ENCODE data around the gene MYO1D. TPM values are rescaled to one million over a fixed set of nuclear protein-coding genes. Genes with fewer than 3 reads are reported as not detected.

Gene MYO1D
- total and polyA plus RNA-seq, 2 donors (not counting 1 experiment from before 2014, with no cell fraction given): 5.4 to 26.7 TPM

GRCh38 chr17:32615326-32615725 lies 261.6 kb downstream of the MYO1D start:
- WGBS (ENCODE audit: insufficient coverage): 100% methylated on average over 2 of the region's 3 CpGs
- H3K9me3 Mint-ChIP-seq (ENCODE audit: insufficient read depth): no peaks in the 10 kb centered on the region
- Histone ChIP-seq H3K79me2 (ENCODE audit: control insufficient read depth, insufficient read depth, low read length) (no peaks in the 10 kb centered on the region), H3K27ac (ENCODE audit: low read length in 2 of 2) (no peak overlapping the region), H3K4me1 (ENCODE audit: control insufficient read depth in 2 of 2, insufficient read depth in 2 of 2, low read length in 2 of 2) (no peaks in the 10 kb centered on the region), H3K36me3 (replicated peaks in 1 of 2; ENCODE audit: control extremely low read depth in 1 of 2, control insufficient read depth in 1 of 2, extremely low read depth in 1 of 2, insufficient read depth in 2 of 2, low read length in 1 of 2) (no peaks in the 10 kb centered on the region), H2AFZ (ENCODE audit: insufficient read depth, low read depth, low read length, poor library complexity, severe bottlenecking) (no peak overlapping the region), H3K4me3 (ENCODE audit: control extremely low read depth in 1 of 5, extremely low read depth in 1 of 5, insufficient read depth in 1 of 5, low read depth in 2 of 5, low read length in 4 of 5) (no peak overlapping the region), H4K20me1 (ENCODE audit: control insufficient read depth, insufficient read depth, low read length, poor library complexity, severe bottlenecking) (no peaks in the 10 kb centered on the region), H3K9ac (ENCODE audit: low read length) (no peak overlapping the region), H3K9me3 (ENCODE audit: control extremely low read depth in 1 of 3, control insufficient read depth in 2 of 3, insufficient read depth in 1 of 3, low read length in 2 of 3) (no peaks in the 10 kb centered on the region), H3K27me3 (replicated peaks in 1 of 4; ENCODE audit: control extremely low read depth in 1 of 4, control insufficient read depth in 3 of 4, insufficient read depth in 4 of 4, low read length in 3 of 4) (no peaks in the 10 kb centered on the region), H3K4me2 (replicated peaks; ENCODE audit: low read depth, low read length, poor library complexity, severe bottlenecking) (no peak overlapping the region)
- DNase-seq (no peak), ATAC-seq (ENCODE audit: low read depth) (no peak)
- TF ChIP-seq CTCF (IDR thresholded peaks at IDR 0.05): no peak
- no peak for TF ChIP-seq EZH2 (IDR thresholded peaks at IDR 0.05; ENCODE audit: borderline replicate concordance, insufficient read depth, low read depth, low read length, poor library complexity, severe bottlenecking)
- ChIA-PET CTCF (interaction anchor here (2.6 kb wide), 1 partner anchor 131 kb away, joined by 8 read pairs; no protein-coding TSS in a partner anchor), POLR2A (no interaction called here)
- no peaks in the 10 kb centered on the region for H3K4me1 Mint-ChIP-seq
- no peaks in the 10 kb centered on the region for H3K27me3 Mint-ChIP-seq
- intact Hi-C loops (cut with micrococcal nuclease): no loop called here
- no peak overlapping the region for H3K27ac Mint-ChIP-seq
- H3K4me3 Mint-ChIP-seq: no peak overlapping the region

- Histone ChIP-seq H3K4me2 (replicated peaks; ENCODE audit: low read depth, low read length, poor library complexity, severe bottlenecking) (no peak overlapping the region), H3K36me3 (replicated peaks in 1 of 2; ENCODE audit: control extremely low read depth in 1 of 2, control insufficient read depth in 1 of 2, extremely low read depth in 1 of 2, insufficient read depth in 2 of 2, low read length in 1 of 2) (no peaks in the 10 kb centered on the region), H4K20me1 (ENCODE audit: control insufficient read depth, insufficient read depth, low read length, poor library complexity, severe bottlenecking) (no peaks in the 10 kb centered on the region), H3K27me3 (replicated peaks in 1 of 4; ENCODE audit: control extremely low read depth in 1 of 4, control insufficient read depth in 3 of 4, insufficient read depth in 4 of 4, low read length in 3 of 4) (no peaks in the 10 kb centered on the region), H3K9ac (ENCODE audit: low read length) (no peak overlapping the region), H3K9me3 (ENCODE audit: control extremely low read depth in 1 of 3, control insufficient read depth in 2 of 3, insufficient read depth in 1 of 3, low read length in 2 of 3) (peaks cover 0 to 2% (median 0%) of the 10 kb centered on the region in 3 donors), H3K79me2 (ENCODE audit: control insufficient read depth, insufficient read depth, low read length) (no peaks in the 10 kb centered on the region), H3K4me1 (ENCODE audit: control insufficient read depth in 2 of 2, insufficient read depth in 2 of 2, low read length in 2 of 2) (peaks cover 6 to 8% of the 10 kb centered on the region in 2 donors), H3K27ac (ENCODE audit: low read length in 2 of 2) (no peak overlapping the region), H2AFZ (ENCODE audit: insufficient read depth, low read depth, low read length, poor library complexity, severe bottlenecking) (no peak overlapping the region), H3K4me3 (ENCODE audit: control extremely low read depth in 1 of 5, extremely low read depth in 1 of 5, insufficient read depth in 1 of 5, low read depth in 2 of 5, low read length in 4 of 5) (no peak overlapping the region)
- ChIA-PET POLR2A (no interaction called here), CTCF (interaction anchor here (2.4 to 4.6 kb wide), 3 partner anchors 127 to 149 kb away, joined by 11 to 56 read pairs (median 36); partner anchors contain the start of gene CDK5R1)
- no peak for ATAC-seq (ENCODE audit: low read depth)
- peaks cover 9% of the 10 kb centered on the region for H3K4me1 Mint-ChIP-seq
- WGBS (ENCODE audit: insufficient coverage): no CpG with 5 or more reads among the region's 6 CpGs
- intact Hi-C loops (cut with micrococcal nuclease): no loop called here
- H3K27me3 Mint-ChIP-seq: no peaks in the 10 kb centered on the region
- no peaks in the 10 kb centered on the region for H3K9me3 Mint-ChIP-seq (ENCODE audit: insufficient read depth)
- no peak overlapping the region for H3K27ac Mint-ChIP-seq
- no peak for DNase-seq
- no peak overlapping the region for H3K4me3 Mint-ChIP-seq
- TF ChIP-seq CTCF (IDR thresholded peaks at IDR 0.05) (no peak), EZH2 (IDR thresholded peaks at IDR 0.05; ENCODE audit: borderline replicate concordance, insufficient read depth, low read depth, low read length, poor library complexity, severe bottlenecking) (no peak)
These were observed 266.0 kb downstream of the MYO1D start for GRCh38 chr17:32610943-32611342.
